ENCODE measurements around the gene DBNDD2.

DBNDD2 gene

DNA sequence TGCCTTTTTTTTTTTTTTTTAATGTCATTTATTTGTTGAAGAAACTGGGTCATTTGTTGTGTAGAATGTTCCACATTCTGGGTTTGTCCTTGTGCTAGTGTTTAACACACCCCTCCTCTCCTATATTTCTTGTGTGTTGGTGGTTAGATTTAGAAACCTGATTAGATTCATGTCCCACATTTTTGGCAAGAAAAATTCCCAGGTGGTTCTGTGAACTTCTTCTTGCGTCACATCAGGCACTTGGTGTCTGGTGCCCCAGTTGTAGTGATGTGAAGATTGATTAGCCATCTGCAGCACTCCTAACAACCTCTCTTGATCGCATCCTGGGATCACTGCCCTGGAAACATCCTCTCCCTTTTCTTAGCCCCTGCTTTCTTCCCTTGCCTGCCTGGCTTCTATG lies 15.6 kb downstream of the DBNDD2 start:
- Histone ChIP-seq H3K27me3 (ENCODE audit: control insufficient read depth, insufficient read depth, low read length) (no peaks in the 10 kb centered on the region), H3K9me3 (replicated peaks; ENCODE audit: low read length) (no peaks in the 10 kb centered on the region), H3K4me1 (ENCODE audit: control insufficient read depth, insufficient read depth, low read length) (peaks cover 14% of the 10 kb centered on the region), H3K9ac (ENCODE audit: low read depth, low read length) (no peak overlapping the region), H3K4me3 (ENCODE audit: low read length) (no peak overlapping the region), H3K36me3 (ENCODE audit: insufficient read depth, low read length) (peaks cover 42% of the 10 kb centered on the region), H3K4me2 (ENCODE audit: low read length) (no peak overlapping the region)

GRCh38 chr20:45425561-45425960 lies 17.5 kb downstream of the DBNDD2 start:
- Histone ChIP-seq H3K4me2 (ENCODE audit: low read length) (no peak overlapping the region), H3K27me3 (ENCODE audit: control insufficient read depth, insufficient read depth, low read length) (no peaks in the 10 kb centered on the region), H3K4me3 (ENCODE audit: low read length) (no peak overlapping the region), H3K4me1 (ENCODE audit: control insufficient read depth, insufficient read depth, low read length) (no peaks in the 10 kb centered on the region), H3K36me3 (ENCODE audit: insufficient read depth, low read length) (peaks cover 35% of the 10 kb centered on the region), H3K9ac (ENCODE audit: low read depth, low read length) (no peak overlapping the region), H3K9me3 (replicated peaks; ENCODE audit: low read length) (no peaks in the 10 kb centered on the region)

DNA sequence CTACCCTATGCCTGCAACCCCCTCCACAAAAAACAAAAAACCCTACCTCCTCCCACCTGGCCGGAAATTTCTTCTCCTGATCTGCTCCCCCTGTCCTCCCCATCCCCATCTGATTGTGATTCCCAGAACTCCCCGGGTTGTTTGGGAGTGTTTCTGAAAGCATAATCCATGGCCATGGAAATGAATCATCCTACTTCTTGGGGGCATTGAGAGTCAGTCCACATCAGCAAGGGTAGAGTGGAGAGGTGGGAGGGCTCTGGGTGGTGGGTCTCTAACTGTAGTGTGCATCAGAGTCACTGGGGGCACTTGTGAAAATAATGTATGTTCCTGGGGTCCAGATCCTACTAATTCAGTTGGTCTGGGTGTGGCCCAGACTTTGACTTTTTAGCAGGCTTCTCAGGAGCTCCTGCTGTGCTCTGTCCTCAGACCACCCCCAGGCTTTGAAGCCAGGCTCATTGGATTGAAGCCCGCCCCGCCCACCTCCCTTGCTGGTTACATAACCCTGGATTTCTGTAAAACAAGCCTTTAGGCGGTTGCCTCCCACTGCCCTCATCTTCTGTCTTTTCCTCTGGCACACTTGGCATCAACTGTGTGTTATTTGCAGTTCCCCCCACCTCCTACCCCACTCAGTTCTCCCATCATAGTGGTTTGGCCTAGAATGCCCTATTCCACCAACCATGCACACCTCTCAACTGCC lies 18.4 kb downstream of the DBNDD2 start:
- Histone ChIP-seq H3K9me3 (replicated peaks; ENCODE audit: low read length) (no peaks in the 10 kb centered on the region), H3K27me3 (ENCODE audit: control insufficient read depth, insufficient read depth, low read length) (no peaks in the 10 kb centered on the region), H3K36me3 (ENCODE audit: insufficient read depth, low read length) (peaks cover 26% of the 10 kb centered on the region), H3K9ac (ENCODE audit: low read depth, low read length) (no peak overlapping the region), H3K4me2 (ENCODE audit: low read length) (no peak overlapping the region), H3K4me3 (ENCODE audit: low read length) (no peak overlapping the region), H3K4me1 (ENCODE audit: control insufficient read depth, insufficient read depth, low read length) (no peaks in the 10 kb centered on the region)

GRCh38 chr20:45427236-45428149 lies 19.4 kb downstream of the DBNDD2 start:
- Histone ChIP-seq H3K27me3 (ENCODE audit: control insufficient read depth, insufficient read depth, low read length) (no peaks in the 10 kb centered on the region), H3K4me3 (ENCODE audit: low read length) (no peak overlapping the region), H3K9me3 (replicated peaks; ENCODE audit: low read length) (no peaks in the 10 kb centered on the region), H3K9ac (ENCODE audit: low read depth, low read length) (no peak overlapping the region), H3K4me1 (ENCODE audit: control insufficient read depth, insufficient read depth, low read length) (no peaks in the 10 kb centered on the region), H3K4me2 (ENCODE audit: low read length) (no peak overlapping the region), H3K36me3 (ENCODE audit: insufficient read depth, low read length) (peaks cover 23% of the 10 kb centered on the region)

DNA sequence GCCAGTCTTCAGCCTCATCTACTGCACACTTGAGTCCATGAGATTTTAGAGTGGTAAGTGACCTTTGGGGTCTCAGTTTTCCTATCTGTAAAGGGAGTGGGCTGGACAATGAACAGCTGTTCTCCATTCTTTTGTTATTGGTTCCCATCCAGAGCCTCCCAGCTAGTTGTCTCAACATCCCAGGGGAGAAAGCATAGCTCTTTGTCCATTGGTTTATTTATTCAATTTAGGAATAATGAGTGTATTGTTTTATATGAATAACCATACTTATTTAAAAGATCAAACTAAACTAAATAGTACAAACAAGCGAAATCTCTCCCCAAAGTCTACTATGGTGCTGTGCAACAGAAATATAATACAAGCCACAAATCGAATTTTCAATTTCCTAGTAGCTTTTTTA lies 21.5 kb downstream of the DBNDD2 start:
- no peak overlapping the region for H3K4me3 ChIP-seq (ENCODE audit: low read length)
- H3K36me3 ChIP-seq (ENCODE audit: insufficient read depth, low read length), result peaks cover 13% of the 10 kb centered on the region
- no peaks in the 10 kb centered on the region for H3K9me3 ChIP-seq (replicated peaks; ENCODE audit: low read length)
- H3K4me1 ChIP-seq (ENCODE audit: control insufficient read depth, insufficient read depth, low read length), result no peaks in the 10 kb centered on the region
- H3K9ac ChIP-seq (ENCODE audit: low read depth, low read length), result no peak overlapping the region
- no peaks in the 10 kb centered on the region for H3K27me3 ChIP-seq (ENCODE audit: control insufficient read depth, insufficient read depth, low read length)
- no peak overlapping the region for H3K4me2 ChIP-seq (ENCODE audit: low read length)

DNA sequence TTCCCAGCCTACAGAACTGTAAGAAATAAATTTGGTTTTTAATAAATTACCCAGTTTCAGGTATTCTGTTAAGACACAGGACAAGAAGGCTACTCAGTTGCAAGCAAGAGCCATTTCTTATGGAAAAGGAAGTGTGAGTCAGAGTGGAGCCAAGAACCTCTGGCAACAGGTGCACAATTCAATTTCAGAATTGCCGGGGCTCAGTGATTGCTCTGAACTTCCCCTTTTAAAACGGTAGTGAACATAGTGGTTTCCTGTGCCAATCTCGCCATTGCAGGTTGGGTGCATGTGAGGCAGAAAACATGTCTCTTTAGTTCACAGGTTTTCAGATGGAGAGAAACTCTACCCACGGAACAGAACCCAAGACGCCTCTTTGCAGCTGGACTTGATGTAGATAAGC lies 24.2 kb downstream of the DBNDD2 start:
- H3K9me3 ChIP-seq (replicated peaks; ENCODE audit: low read length), result no peaks in the 10 kb centered on the region
- no peaks in the 10 kb centered on the region for H3K4me1 ChIP-seq (ENCODE audit: control insufficient read depth, insufficient read depth, low read length)
- no peaks in the 10 kb centered on the region for H3K36me3 ChIP-seq (ENCODE audit: insufficient read depth, low read length)
- H3K4me3 ChIP-seq (ENCODE audit: low read length), result no peak overlapping the region
- H3K27me3 ChIP-seq (ENCODE audit: control insufficient read depth, insufficient read depth, low read length), result no peaks in the 10 kb centered on the region
- no peak overlapping the region for H3K4me2 ChIP-seq (ENCODE audit: low read length)
- no peak overlapping the region for H3K9ac ChIP-seq (ENCODE audit: low read depth, low read length)

DNA sequence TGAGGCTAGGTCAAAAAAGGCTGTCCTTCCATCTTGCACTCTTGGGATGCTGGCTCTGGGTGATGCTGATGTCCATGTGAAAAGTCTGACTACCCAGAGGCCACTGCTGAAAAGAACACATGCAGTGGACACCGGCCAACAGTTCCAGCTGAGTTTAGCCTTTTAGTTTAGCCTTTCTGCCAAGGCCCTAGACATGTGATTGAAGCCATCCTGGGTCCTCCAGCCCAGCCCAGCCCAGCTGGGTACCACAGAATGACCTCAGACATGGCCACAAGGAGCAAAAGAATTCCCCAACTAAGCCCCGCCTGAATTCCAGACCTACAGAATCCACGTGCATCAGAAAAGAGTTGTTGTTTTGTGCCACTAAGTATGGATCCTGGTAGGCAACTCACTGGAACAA lies 25.2 kb downstream of the DBNDD2 start:
- no peaks in the 10 kb centered on the region for H3K4me1 ChIP-seq (ENCODE audit: control insufficient read depth, insufficient read depth, low read length)
- H3K9me3 ChIP-seq (replicated peaks; ENCODE audit: low read length), result no peaks in the 10 kb centered on the region
- no peak overlapping the region for H3K4me3 ChIP-seq (ENCODE audit: low read length)

DNA sequence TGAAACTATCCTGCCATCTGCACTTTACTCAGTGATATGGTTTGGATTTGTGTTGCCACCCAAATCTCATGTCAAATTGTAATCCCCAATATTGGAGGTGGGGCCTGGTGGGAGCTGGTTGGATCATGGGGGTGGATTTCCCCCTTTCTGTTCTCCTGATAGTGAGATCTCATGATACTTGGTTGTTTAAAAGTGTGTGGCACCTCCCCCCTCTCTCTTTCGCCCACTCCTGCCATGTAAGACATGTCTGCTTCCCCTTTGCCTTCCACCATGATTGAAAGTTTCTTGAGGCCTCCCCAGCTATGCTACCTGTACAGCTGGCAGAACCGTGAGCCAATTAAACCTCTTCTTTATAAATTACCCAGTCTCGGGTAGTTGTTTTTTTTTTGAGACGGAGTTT lies 25.9 kb downstream of the DBNDD2 start:
- H3K4me1 ChIP-seq (ENCODE audit: control insufficient read depth, insufficient read depth, low read length), result no peaks in the 10 kb centered on the region
- H3K36me3 ChIP-seq (ENCODE audit: insufficient read depth, low read length), result no peaks in the 10 kb centered on the region
- H3K27me3 ChIP-seq (ENCODE audit: control insufficient read depth, insufficient read depth, low read length), result no peaks in the 10 kb centered on the region
- no peak overlapping the region for H3K4me2 ChIP-seq (ENCODE audit: low read length)
- no peak overlapping the region for H3K4me3 ChIP-seq (ENCODE audit: low read length)
- no peaks in the 10 kb centered on the region for H3K9me3 ChIP-seq (replicated peaks; ENCODE audit: low read length)
- H3K9ac ChIP-seq (ENCODE audit: low read depth, low read length), result no peak overlapping the region

More for the DNA sequence above, 25.2 kb downstream of the DBNDD2 start:
- no peaks in the 10 kb centered on the region for H3K27me3 ChIP-seq (ENCODE audit: control insufficient read depth, insufficient read depth, low read length)
- H3K4me2 ChIP-seq (ENCODE audit: low read length), result no peak overlapping the region
- H3K9ac ChIP-seq (ENCODE audit: low read depth, low read length), result no peak overlapping the region
- no peaks in the 10 kb centered on the region for H3K36me3 ChIP-seq (ENCODE audit: insufficient read depth, low read length)

GRCh38 chr20:45436732-45437485 lies 28.8 kb downstream of the DBNDD2 start:
- Histone ChIP-seq H3K27me3 (ENCODE audit: control insufficient read depth, insufficient read depth, low read length) (no peaks in the 10 kb centered on the region), H3K4me1 (ENCODE audit: control insufficient read depth, insufficient read depth, low read length) (no peaks in the 10 kb centered on the region), H3K9ac (ENCODE audit: low read depth, low read length) (peak overlapping the region; percentile 71)

DNA sequence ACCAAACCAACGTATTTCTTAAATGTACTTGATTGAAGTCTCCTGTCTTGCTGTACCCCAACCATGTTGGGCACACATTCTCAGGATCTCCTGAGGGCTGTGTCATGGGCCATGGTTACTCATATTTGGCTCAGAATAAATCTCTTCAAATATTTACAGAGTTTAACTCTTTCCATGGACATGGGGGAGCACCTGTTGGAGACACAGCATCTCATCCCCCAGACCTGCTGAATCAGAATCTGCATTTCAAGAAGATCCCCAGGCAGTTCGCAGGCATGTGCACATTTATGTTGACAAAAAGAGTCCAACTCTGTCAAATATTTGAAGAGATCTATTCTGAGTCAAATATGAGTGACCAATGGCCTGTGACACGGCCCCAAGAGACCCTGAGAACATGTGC lies 32.3 kb downstream of the DBNDD2 start:
- H3K4me2 ChIP-seq (ENCODE audit: low read length), result no peak overlapping the region
- no peak overlapping the region for H3K9ac ChIP-seq (ENCODE audit: low read depth, low read length)
- no peak overlapping the region for H3K4me3 ChIP-seq (ENCODE audit: low read length)
- H3K4me1 ChIP-seq (ENCODE audit: control insufficient read depth, insufficient read depth, low read length), result no peaks in the 10 kb centered on the region
- H3K36me3 ChIP-seq (ENCODE audit: insufficient read depth, low read length), result no peaks in the 10 kb centered on the region
- H3K9me3 ChIP-seq (replicated peaks; ENCODE audit: low read length), result no peaks in the 10 kb centered on the region
- peaks cover 25% of the 10 kb centered on the region for H3K27me3 ChIP-seq (ENCODE audit: control insufficient read depth, insufficient read depth, low read length)

More at GRCh38 chr20:45436732-45437485, 28.8 kb downstream of the DBNDD2 start:
- H3K36me3 ChIP-seq (ENCODE audit: insufficient read depth, low read length), result no peaks in the 10 kb centered on the region
- peak overlapping the region; percentile 84 for H3K4me2 ChIP-seq (ENCODE audit: low read length)
- no peaks in the 10 kb centered on the region for H3K9me3 ChIP-seq (replicated peaks; ENCODE audit: low read length)
- H3K4me3 ChIP-seq (ENCODE audit: low read length), result peak overlapping the region; percentile 78

DNA sequence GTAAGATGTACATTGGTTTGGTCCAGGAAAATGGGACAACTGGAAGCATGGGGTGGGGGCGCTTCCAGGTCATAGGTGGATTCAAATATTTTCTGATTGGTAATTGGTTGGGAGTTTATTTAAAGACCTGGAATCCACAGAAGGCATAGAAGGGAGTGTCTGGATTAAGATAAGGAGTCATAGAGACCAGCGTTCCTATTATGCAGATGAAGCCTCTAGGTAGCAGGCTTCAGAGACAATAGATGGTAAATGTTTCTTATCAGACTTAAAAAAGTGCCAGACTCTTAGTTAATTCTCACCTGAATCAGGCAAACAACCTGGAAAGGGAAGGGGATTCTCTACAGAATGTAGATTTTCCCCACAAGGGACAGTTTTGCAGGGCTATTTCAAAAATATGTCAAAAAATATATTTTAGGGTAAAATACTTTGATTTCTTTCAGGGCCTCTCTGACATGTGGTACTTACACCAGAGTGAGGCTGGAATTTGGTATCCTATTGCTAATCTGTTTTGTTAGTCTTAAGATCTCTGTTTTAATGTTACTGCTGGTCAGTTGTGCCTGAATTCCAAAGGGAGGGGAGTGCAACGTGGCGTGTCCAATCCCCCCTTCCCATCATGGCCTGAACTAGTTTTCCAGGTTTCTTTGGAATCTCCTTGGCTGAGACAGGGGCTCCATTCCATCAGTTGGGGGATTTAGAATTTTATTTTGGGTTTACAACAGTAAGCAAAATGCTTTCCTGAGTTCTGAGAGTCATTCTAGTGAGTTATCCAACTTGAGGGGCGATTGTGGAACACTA lies 33.0 kb downstream of the DBNDD2 start:
- peaks cover 30% of the 10 kb centered on the region for H3K27me3 ChIP-seq (ENCODE audit: control insufficient read depth, insufficient read depth, low read length)
- H3K4me1 ChIP-seq (ENCODE audit: control insufficient read depth, insufficient read depth, low read length), result no peaks in the 10 kb centered on the region
- no peaks in the 10 kb centered on the region for H3K9me3 ChIP-seq (replicated peaks; ENCODE audit: low read length)
- H3K36me3 ChIP-seq (ENCODE audit: insufficient read depth, low read length), result no peaks in the 10 kb centered on the region
- no peak overlapping the region for H3K4me2 ChIP-seq (ENCODE audit: low read length)
- no peak overlapping the region for H3K4me3 ChIP-seq (ENCODE audit: low read length)
- H3K9ac ChIP-seq (ENCODE audit: low read depth, low read length), result no peak overlapping the region
